Measurements from ENCODE around the gene WFDC6. TPM values are rescaled to one million over a fixed set of nuclear protein-coding genes. Genes with fewer than 3 reads are reported as not detected.

The WFDC6 gene
- total and polyA plus RNA-seq, 5 donors: not detected

- intact Hi-C loops (cut with DNase I): no loop called here
These were observed 24.0 kb downstream of the WFDC6 start, which contains the start of gene SPINT3 for GRCh38 chr20:45515147-45515913. Gene SPINT3 (minus strand): TSS chr20:45515622. CDS start chr20:45515608, 14 bp downstream.

GRCh38 chr20:45510242-45510862 lies 28.9 kb downstream of the WFDC6 start:
- DNase-seq (no peak), ATAC-seq (no peak)
- Histone ChIP-seq H3K27me3 (ENCODE audit: control insufficient read depth, insufficient read depth) (no peaks in the 10 kb centered on the region), H3K4me3 (ENCODE audit: low read length) (no peak overlapping the region), H3K4me1 (ENCODE audit: control insufficient read depth, insufficient read depth, low read length) (no peaks in the 10 kb centered on the region), H3K27ac (ENCODE audit: low read length) (no peak overlapping the region), H3K9me3 (ENCODE audit: control insufficient read depth, low read length) (no peaks in the 10 kb centered on the region)
- intact Hi-C loops (cut with DNase I): no loop called here
- 61% methylated on average over 5 of the region's 5 CpGs for WGBS

More at GRCh38 chr20:45515147-45515913, 24.0 kb downstream of the WFDC6 start, which contains the start of gene SPINT3:
- Histone ChIP-seq H3K27me3 (ENCODE audit: control insufficient read depth, insufficient read depth) (no peaks in the 10 kb centered on the region), H3K4me1 (ENCODE audit: control insufficient read depth, insufficient read depth, low read length) (no peaks in the 10 kb centered on the region), H3K9me3 (ENCODE audit: control insufficient read depth, low read length) (no peaks in the 10 kb centered on the region), H3K27ac (ENCODE audit: low read length) (no peak within 1 kb of the TSS), H3K4me3 (ENCODE audit: low read length) (no peak within 1 kb of the TSS)
- DNase-seq (no peak), ATAC-seq (no peak)
- 63% methylated on average over 5 of the region's 5 CpGs for WGBS

GRCh38 chr20:45509091-45509490 lies 30.2 kb downstream of the WFDC6 start:
- intact Hi-C loops (cut with DNase I): no loop called here
- WGBS: 62% methylated on average over 4 of the region's 4 CpGs
- no peak overlapping the region for H3K4me3 ChIP-seq (ENCODE audit: low read length)
- no peaks in the 10 kb centered on the region for H3K27me3 ChIP-seq (ENCODE audit: control insufficient read depth, insufficient read depth)
- no peak for DNase-seq
- H3K27ac ChIP-seq (ENCODE audit: low read length): no peak overlapping the region
- no peaks in the 10 kb centered on the region for H3K9me3 ChIP-seq (ENCODE audit: control insufficient read depth, low read length)
- ATAC-seq: no peak
- no peaks in the 10 kb centered on the region for H3K4me1 ChIP-seq (ENCODE audit: control insufficient read depth, insufficient read depth, low read length)

GRCh38 chr20:45508068-45508886 lies 31.0 kb downstream of the WFDC6 start:
- WGBS: 68% methylated on average over 7 of the region's 7 CpGs
- DNase-seq: no peak
- no peaks in the 10 kb centered on the region for H3K4me1 ChIP-seq (ENCODE audit: control insufficient read depth, insufficient read depth, low read length)
- no peaks in the 10 kb centered on the region for H3K27me3 ChIP-seq (ENCODE audit: control insufficient read depth, insufficient read depth)
- no peak overlapping the region for H3K27ac ChIP-seq (ENCODE audit: low read length)
- no peak overlapping the region for H3K4me3 ChIP-seq (ENCODE audit: low read length)
- ATAC-seq: no peak
- intact Hi-C loops (cut with DNase I): no loop called here
- no peaks in the 10 kb centered on the region for H3K9me3 ChIP-seq (ENCODE audit: control insufficient read depth, low read length)

GRCh38 chr20:45507011-45507820 lies 32.1 kb downstream of the WFDC6 start:
- Histone ChIP-seq H3K4me3 (ENCODE audit: low read length) (no peak overlapping the region), H3K9me3 (ENCODE audit: control insufficient read depth, low read length) (no peaks in the 10 kb centered on the region), H3K27me3 (ENCODE audit: control insufficient read depth, insufficient read depth) (no peaks in the 10 kb centered on the region), H3K4me1 (ENCODE audit: control insufficient read depth, insufficient read depth, low read length) (no peaks in the 10 kb centered on the region), H3K27ac (ENCODE audit: low read length) (no peak overlapping the region)
- intact Hi-C loops (cut with DNase I): no loop called here
- no peak for DNase-seq
- ATAC-seq: no peak
- WGBS: 81% methylated on average over 5 of the region's 5 CpGs

GRCh38 chr20:45506398-45506797 lies 32.9 kb downstream of the WFDC6 start:
- Histone ChIP-seq H3K4me1 (ENCODE audit: control insufficient read depth, insufficient read depth, low read length) (no peaks in the 10 kb centered on the region), H3K27ac (ENCODE audit: low read length) (no peak overlapping the region), H3K27me3 (ENCODE audit: control insufficient read depth, insufficient read depth) (no peaks in the 10 kb centered on the region), H3K9me3 (ENCODE audit: control insufficient read depth, low read length) (no peaks in the 10 kb centered on the region), H3K4me3 (ENCODE audit: low read length) (no peak overlapping the region)
- ATAC-seq (no peak), DNase-seq (no peak)
- 74% methylated on average over 2 of the region's 2 CpGs for WGBS
- intact Hi-C loops (cut with DNase I): no loop called here

GRCh38 chr20:45503403-45503802 lies 35.9 kb downstream of the WFDC6 start:
- Histone ChIP-seq H3K9me3 (ENCODE audit: control insufficient read depth, low read length) (no peaks in the 10 kb centered on the region), H3K27me3 (ENCODE audit: control insufficient read depth, insufficient read depth) (no peaks in the 10 kb centered on the region), H3K4me1 (ENCODE audit: control insufficient read depth, insufficient read depth, low read length) (no peaks in the 10 kb centered on the region), H3K4me3 (ENCODE audit: low read length) (no peak overlapping the region), H3K27ac (ENCODE audit: low read length) (no peak overlapping the region)
- ATAC-seq (no peak), DNase-seq (no peak)
- 45% methylated on average over 2 of the region's 2 CpGs for WGBS
- intact Hi-C loops (cut with DNase I): no loop called here

- ATAC-seq (no peak), DNase-seq (no peak)
- Histone ChIP-seq H3K4me1 (ENCODE audit: control insufficient read depth, insufficient read depth, low read length) (no peaks in the 10 kb centered on the region), H3K4me3 (ENCODE audit: low read length) (no peak overlapping the region), H3K27me3 (ENCODE audit: control insufficient read depth, insufficient read depth) (no peaks in the 10 kb centered on the region), H3K9me3 (ENCODE audit: control insufficient read depth, low read length) (no peaks in the 10 kb centered on the region), H3K27ac (ENCODE audit: low read length) (no peak overlapping the region)
- 56% methylated on average over 1 of the region's 1 CpG for WGBS
- intact Hi-C loops (cut with DNase I): no loop called here
These were observed 36.7 kb downstream of the WFDC6 start for GRCh38 chr20:45502561-45502960.

GRCh38 chr20:45501600-45501999 lies 37.7 kb downstream of the WFDC6 start:
- intact Hi-C loops (cut with DNase I): no loop called here
- Histone ChIP-seq H3K27ac (ENCODE audit: low read length) (no peak overlapping the region), H3K4me3 (ENCODE audit: low read length) (no peak overlapping the region), H3K27me3 (ENCODE audit: control insufficient read depth, insufficient read depth) (no peaks in the 10 kb centered on the region), H3K9me3 (ENCODE audit: control insufficient read depth, low read length) (no peaks in the 10 kb centered on the region), H3K4me1 (ENCODE audit: control insufficient read depth, insufficient read depth, low read length) (no peaks in the 10 kb centered on the region)
- no peak for ATAC-seq
- WGBS: 22% methylated on average over 1 of the region's 1 CpG
- no peak for DNase-seq

- no peaks in the 10 kb centered on the region for H3K4me1 ChIP-seq (ENCODE audit: control insufficient read depth, insufficient read depth, low read length)
- no peak for ATAC-seq
- H3K9me3 ChIP-seq (ENCODE audit: control insufficient read depth, low read length): no peaks in the 10 kb centered on the region
- H3K27me3 ChIP-seq (ENCODE audit: control insufficient read depth, insufficient read depth): no peaks in the 10 kb centered on the region
- no peak for DNase-seq
- WGBS: 67% methylated on average over 6 of the region's 6 CpGs
- intact Hi-C loops (cut with DNase I): no loop called here
- no peak overlapping the region for H3K4me3 ChIP-seq (ENCODE audit: low read length)
- no peak overlapping the region for H3K27ac ChIP-seq (ENCODE audit: low read length)
These were observed 39.3 kb downstream of the WFDC6 start for GRCh38 chr20:45500022-45500421.

Data from right cardiac atrium (tissue), 5 donors.